A172 (cell line): ENCODE measurements around the gene DENND5A. TPM values are rescaled to one million over a fixed set of nuclear protein-coding genes. Genes with fewer than 3 reads are reported as not detected.
"Not testable (repeated sequence)": the region's sequence is repeated elsewhere in the genome, so short reads cannot be mapped to it uniquely, and the experiment has no call there.

Experiments
- DNase-seq: peaks from one replicate; pipeline ENCODE4 v3.0.0-alpha.2; 2015; ENCODE audit warnings: low spot score
- total RNA-seq: library from RNA; depleted of rRNA; stranded (reverse); fragments of >200 nt; shearing (Covaris generic); gene quantifications from 2 replicates; pipeline ENCODE4 v1.2.3, GENCODE V29; 2014

The DENND5A gene
- total RNA-seq, 1 experiment from 2014 or later: 79.4 TPM

DNA sequence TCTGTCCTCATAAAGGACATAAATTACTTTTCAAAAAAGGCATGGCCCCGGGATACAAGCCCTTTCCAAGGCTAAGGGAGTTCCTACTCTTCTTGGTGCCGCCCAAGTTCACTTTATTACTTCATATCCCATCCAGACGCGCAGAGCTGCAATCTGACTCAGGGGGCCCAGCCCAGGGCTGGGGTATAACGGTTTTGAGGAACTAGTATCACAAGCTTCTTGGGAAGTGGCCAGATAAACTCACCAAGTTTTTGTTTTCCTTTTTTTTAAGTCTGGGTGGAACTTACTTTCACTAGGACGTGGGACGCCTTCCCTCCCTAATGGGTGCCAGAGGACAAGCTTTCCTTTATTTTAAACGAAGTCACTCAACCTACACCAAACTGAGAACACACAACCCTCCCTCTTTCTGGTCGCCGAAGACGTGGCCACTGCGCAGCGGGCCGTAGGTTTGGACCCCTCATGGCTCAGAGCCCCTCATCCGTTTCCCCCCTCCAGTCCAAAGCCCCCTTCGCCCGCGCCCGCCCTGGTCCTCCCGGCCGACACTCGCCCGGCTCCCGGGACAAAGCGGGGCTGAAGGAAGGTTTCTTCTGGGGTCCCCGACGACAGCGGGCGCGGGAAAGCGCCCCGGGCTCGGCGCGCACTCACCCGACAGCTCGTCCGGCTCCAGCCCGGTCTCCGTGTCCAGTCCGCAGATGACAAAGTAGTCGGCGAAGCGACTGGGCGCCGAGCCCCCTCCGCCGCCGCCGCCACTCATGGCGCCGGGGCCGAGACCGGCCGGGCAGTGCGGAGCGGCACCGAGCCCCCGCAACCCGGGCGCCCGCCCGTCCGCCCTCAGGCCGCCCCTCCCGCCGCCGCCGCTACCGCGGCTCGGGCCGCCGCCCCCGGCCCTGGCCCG is 587 bp downstream of the DENND5A start:
- peak; percentile 53 for DNase-seq

DNA sequence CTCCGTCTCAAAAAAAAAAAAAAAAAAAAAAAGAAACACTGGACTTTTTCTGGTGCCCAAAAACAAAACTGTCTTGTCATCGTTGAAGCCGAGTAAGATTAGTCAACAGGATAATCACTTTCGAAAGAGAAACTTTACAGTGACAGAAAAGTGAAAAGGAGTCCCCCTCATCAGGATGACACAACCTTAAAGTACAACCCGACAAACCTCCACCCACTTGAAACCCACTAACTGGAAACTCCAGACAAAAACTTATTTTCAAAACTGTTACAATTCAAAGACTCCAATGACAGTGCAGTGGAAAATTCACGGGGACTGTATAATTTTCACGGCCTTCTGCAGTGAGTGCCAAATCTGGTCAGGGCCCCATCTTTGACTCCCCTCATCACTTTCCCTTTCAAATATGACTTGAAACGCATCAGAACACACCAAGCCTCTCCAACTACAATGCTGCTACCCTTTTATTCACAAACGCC is 1.3 kb downstream of the DENND5A start:
- peak; percentile 23 for DNase-seq

DNA sequence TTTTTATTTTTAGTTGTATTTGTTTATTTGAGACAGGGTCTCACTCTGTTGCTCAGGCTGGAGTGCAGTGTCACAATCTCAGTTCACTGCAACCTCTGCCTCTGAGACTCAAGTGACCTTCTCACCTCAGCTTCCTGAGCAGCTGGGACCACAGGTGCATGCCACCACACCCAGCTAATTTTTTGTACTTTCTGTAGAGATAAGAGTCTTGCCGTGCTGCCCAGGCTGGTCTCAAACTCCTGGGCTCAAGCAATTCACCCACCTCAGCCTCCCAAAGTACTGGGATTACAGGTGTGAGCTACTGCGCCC is 4.4 kb downstream of the DENND5A start:
- DNase-seq: not testable (repeated sequence)

- no peak for DNase-seq
These were observed 4.9 kb downstream of the DENND5A start for GRCh38 chr11:9259981-9260837.

DNA sequence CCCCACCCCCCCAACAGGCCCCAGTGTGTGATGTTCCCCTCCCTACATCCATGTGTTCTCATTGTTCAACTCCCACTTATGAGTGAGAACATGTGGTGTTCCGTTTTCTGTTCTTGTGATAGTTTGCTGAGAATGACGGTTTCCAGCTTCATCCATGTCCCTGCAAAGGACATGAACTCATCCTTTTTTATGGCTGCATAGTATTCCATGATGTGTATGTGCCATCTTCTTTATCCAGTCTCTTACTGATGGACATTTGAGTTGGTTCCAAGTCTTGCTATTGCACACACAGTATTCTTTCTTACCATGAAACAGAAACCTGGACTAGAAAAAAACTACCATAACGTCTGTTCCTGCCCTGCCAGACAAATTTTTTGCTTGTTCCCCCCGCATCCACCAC is 6.9 kb downstream of the DENND5A start:
- not testable (repeated sequence) for DNase-seq

- no peak for DNase-seq
These were observed 10.7 kb downstream of the DENND5A start for GRCh38 chr11:9254416-9254815.

DNA sequence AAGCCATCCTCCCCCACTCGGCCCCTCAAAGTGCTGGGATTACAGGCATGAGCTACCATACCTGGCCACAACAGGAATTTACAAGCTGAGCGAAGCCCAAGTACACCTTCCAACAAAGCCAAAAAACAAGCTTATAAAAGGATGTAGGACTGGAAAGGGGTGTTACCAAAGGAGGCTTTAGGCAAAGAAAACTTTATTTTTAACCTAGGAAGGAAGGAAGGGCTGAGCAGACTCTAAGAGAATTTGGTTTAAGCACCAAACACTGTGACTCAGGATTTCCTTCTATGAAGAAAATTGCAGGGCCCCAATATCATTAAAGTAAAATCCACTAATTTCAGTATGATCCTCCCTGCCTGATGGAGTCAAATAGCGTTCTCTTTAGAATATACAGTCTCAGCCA is 12.1 kb downstream of the DENND5A start:
- no peak for DNase-seq

DNA sequence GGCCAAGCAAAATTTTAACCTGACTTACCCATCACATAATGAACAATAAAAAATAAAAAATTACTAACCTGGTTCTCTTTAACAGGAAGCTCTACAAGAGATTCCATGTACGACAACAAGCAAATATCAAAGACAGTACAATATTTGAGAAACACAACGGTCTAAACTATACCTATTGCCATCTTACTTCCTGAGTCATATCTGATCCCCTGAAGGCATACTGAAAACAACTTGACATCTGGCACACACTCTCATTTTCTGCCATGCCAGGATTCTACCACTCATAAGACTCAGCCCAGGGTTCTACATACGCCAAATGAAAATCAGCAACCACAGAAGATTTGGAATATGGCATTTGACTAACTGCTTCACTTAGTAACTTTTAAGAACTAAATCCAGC is 13.8 kb downstream of the DENND5A start:
- DNase-seq: no peak

DNA sequence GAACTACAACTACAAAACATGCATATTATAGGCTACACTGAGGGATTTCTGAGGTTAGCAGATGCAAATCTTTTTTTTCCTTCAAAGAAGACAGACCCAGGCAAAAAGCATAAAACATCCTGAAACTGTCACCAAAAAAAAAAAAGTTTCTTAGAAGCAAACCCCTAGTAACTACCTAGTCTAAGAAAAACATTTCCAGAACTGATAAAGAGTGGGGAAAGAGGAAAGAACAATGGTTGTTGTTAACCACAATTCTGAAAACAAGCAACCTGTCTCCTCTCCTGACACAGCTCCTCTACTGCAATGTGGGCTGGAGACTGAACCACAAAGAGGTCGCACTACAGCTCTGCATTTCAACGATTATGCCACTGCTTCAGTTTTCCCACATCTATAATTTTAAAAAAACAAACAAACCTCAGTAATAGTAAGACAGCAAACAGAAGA is 15.0 kb downstream of the DENND5A start:
- DNase-seq: no peak

DNA sequence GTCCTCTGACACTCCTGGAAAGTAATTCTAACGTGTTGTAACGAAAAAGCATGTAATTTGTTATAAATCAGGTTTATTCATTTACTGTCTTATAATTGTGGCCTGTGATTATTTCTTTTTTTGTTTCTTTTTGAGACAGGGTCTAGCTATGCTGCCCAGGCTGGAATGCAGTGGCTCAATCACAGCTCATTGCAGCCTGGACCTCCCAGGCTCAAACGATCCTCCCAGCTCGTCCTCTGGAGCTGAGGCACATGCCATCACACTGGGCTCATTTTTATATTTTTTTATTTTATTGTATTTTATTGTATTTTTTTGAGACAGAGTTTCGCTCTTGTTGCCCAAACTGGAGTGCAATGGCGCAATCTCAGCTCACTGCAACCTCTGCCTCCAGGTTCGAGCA is 15.9 kb downstream of the DENND5A start:
- DNase-seq: no peak

DNA sequence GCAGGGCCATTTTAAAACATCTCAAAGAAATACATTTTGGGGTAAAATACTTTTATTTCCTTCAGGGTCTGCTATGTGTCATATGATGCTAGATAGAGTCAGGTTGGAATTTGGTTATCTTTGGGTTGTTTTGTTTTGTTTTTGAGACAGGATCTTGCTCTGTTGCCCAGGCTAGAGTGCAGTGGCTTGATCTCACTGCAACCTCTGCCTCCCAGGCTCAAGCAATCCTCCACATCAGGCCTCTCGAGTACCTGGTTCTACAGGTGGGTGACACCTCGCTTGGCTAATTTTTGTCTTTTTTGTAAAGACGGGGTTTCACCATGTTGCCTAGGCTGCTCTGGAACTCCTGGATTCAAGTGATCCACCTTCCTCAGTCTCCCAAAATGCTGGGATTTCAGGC is 17.3 kb downstream of the DENND5A start:
- DNase-seq: no peak

GRCh38 chr11:9236242-9236641 is 28.9 kb downstream of the DENND5A start:
- DNase-seq: not testable (repeated sequence)

DNA sequence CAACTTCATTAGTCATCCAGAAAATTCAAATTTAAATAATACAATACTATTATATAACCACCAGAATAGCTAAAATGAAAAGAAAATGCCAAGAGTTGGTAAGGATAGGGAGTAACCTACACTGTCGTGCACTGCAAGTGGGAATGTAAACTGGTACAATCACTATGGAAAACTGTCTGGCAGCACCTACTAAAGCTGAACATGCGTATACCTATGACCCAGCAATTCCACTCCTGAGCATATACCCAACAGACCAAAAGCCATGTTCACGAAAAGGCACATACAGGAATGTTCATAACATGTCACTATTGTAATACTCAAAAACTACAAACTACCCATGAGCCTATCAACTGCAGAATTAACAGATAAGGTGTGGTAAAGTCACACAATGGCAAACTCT is 32.7 kb downstream of the DENND5A start:
- no peak for DNase-seq

GRCh38 chr11:9231848-9232177 is 33.3 kb downstream of the DENND5A start:
- DNase-seq: no peak

DNA sequence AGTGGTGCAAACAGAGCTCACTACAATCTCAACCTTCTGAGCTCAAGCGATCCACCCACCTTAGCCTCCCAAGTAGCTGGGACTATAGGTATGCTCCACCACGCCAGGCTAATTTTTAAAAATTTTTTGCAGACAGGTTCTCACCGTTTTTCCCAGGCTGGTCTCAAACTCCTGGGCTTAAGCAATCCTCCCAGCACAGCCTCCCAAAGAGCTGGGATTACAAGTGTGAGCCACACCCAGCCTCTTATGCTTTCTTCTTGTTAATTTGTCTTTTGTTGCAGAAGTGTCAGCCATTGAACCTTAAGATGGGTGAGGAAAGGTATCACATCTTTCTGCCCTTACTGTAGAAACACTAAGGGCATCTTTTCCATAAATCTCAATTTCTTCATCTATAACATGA is 34.9 kb downstream of the DENND5A start:
- no peak for DNase-seq

DNA sequence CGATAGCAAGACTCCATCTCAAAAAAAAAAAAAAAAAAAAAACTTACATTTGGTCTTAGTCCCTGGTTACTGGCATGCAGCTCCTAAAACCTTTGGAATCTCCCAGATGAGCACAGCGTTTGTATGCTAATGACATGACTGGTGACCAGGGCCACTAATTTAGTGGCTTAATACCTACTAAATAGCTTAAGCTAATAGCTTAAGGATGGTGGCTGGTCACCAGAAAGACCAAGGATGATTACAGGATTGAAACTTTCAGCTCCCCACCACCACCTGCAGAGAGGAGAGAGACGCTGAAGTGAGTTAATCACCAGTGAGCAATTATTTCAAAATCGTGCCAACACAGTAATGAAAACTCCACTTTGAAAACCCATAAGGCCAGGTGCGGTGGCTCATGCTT is 37.1 kb downstream of the DENND5A start:
- no peak for DNase-seq

DNA sequence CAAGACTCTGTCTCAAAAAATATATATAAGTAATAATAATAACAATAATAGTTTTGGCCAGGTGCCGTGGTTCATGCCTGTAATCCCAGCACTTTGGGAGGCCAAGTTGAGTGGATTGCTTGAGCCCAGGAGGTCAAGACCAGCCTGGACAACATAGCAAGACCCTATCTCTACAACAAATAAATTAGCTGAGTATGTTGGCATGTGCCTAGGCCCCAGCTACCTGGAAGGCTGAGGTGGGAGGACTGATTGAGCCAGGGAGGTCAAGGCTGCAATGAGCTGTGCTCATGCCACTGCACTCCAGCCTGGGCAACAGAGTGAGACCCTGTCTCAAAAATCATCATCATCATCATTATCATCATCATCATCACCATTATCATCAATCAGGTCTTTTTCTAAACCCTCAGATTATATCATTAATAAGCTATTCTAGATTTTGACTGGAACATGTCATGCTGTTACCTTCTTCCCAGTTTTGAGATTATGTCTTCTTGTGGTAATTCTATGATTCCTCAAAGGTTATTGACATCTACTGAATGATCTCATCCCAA is 39.3 kb downstream of the DENND5A start:
- no peak for DNase-seq

GRCh38 chr11:9222654-9223053 is 42.5 kb downstream of the DENND5A start:
- DNase-seq: no peak

- DNase-seq: not testable (repeated sequence)
These were observed 44.3 kb downstream of the DENND5A start for GRCh38 chr11:9220853-9221252.

GRCh38 chr11:9219572-9219971 is 45.6 kb downstream of the DENND5A start:
- DNase-seq: peak; percentile 22

DNA sequence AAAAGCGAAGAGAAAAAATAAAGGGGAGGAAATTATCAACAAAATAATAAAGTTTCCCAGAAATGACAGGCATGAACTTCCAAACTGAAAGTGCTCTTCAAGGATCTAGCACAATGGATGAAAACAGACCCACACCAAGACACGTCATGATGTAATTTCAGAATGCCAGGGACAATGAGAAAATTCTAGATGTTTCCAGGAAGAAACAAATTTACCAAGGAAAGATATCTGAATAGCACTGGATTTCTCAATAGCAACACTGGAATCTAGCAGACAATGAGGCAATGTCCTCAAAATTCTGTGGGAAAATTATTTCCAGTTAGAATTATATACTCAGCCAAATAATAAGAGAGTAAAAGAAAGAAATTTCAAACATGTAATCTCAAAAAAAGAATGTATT is 46.0 kb downstream of the DENND5A start:
- no peak for DNase-seq

DNA sequence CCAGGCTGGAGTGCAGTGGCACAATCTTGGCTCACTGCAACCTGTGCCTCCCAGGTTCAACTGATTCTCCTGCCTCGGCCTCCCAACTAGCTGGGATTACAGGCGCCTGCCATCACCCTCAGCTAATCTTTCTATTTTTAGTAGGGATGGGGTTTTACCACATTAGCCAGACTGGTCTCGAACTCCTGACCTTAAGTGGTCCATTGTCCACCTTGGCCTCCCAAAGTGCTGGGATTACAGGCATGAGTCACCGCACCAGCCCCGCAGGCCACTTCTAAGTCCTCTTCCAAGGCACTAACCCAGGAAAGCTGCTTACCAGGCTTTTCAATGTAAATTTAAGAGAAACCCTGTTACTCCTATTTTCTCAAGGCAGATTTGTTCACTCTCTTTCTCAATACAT is 50.4 kb downstream of the DENND5A start:
- peak; percentile 52 for DNase-seq

GRCh38 chr11:9211322-9211721 is 53.8 kb downstream of the DENND5A start:
- no peak for DNase-seq
